Activated CD4-positive, alpha-beta T cell treated with anti-CD3 and anti-CD28 coated beads for 36 hours (primary cell): ENCODE results near the gene CYP2W1. TPM values are rescaled to one million over a fixed set of nuclear protein-coding genes. Genes with fewer than 3 reads are reported as not detected.
A peak's percentile ranks its signal among the peaks of the same experiment; 100 is the strongest.

Experiments
- ATAC-seq: fragments of 200-7000 bp; cut with Tn5 transposase; one replicate; pipeline ENCODE4 v1.10.0; 2021; ENCODE audit warnings: mild to moderate bottlenecking, moderate library complexity
- CTCF ChIA-PET: fragments of 350-600 bp; sonication (Branson Sonifier 250); formaldehyde crosslinking; loops from one replicate; lab custom pipeline; 2021; ENCODE audit warnings: antibody characterized with exemption; lab: Charles Lee
- POLR2A ChIA-PET: fragments of 350-600 bp; sonication (Branson Sonifier 250); formaldehyde crosslinking; loops from one replicate; lab custom pipeline; 2021; ENCODE audit warnings: antibody characterized with exemption, inconsistent platforms; lab: Charles Lee
- DNase-seq: peaks from one replicate; pipeline ENCODE4 v3.0.0-alpha.2; 2020
- H3K27ac Mint-ChIP-seq: one replicate; pipeline ENCODE4 v1.8.0; 2021; ENCODE audit warnings: mixed read lengths
- H3K27me3 Mint-ChIP-seq: one replicate; pipeline ENCODE4 v1.8.0; 2021; ENCODE audit warnings: mixed read lengths
- H3K36me3 Mint-ChIP-seq: one replicate; pipeline ENCODE4 v1.8.0; 2021; ENCODE audit warnings: low read depth, mixed read lengths
- H3K4me1 Mint-ChIP-seq: one replicate; pipeline ENCODE4 v1.8.0; 2021; ENCODE audit warnings: mixed read lengths
- H3K4me3 Mint-ChIP-seq: one replicate; pipeline ENCODE4 v1.8.0; 2021; ENCODE audit warnings: mild to moderate bottlenecking, moderate library complexity, mixed read lengths
- H3K9me3 Mint-ChIP-seq: one replicate; pipeline ENCODE4 v1.8.0; 2021; ENCODE audit warnings: low read depth, mixed read lengths
- intact Hi-C, 2 experiments: fragments of 100-400 bp; cut with DNase I in 1 of 2; cut with micrococcal nuclease in 1 of 2; formaldehyde crosslinking; loops; one replicate each; pipeline versions ENCODE4 v1.14.2 to v1.15.1; 2022 to 2024; cut with DNase I, micrococcal nuclease
- total RNA-seq, 2 experiments: library from RNA; stranded (reverse); gene quantifications; one replicate each; pipeline ENCODE4 v1.2.3, GENCODE V29; 2021

The CYP2W1 gene
- total RNA-seq, 2 experiments from 2014 or later = not detected

- H3K27me3 Mint-ChIP-seq = no peaks in the 10 kb centered on the region
- CTCF ChIA-PET = interaction anchor here (0.6 to 2.0 kb wide), 4 partner anchors 32 to 187 kb away, joined by 3 to 7 read pairs (median 5); no protein-coding TSS in a partner anchor
- no peak overlapping the region for H3K4me3 Mint-ChIP-seq
- intact Hi-C loops = loop anchor here in 1 of 2 experiments (5.0 kb wide), 2 partner anchors 148 to 1507 kb away; partner anchors contain the start of gene GET4
- peaks cover 18% of the 10 kb centered on the region for H3K36me3 Mint-ChIP-seq
- peaks cover 17% of the 10 kb centered on the region for H3K4me1 Mint-ChIP-seq
- peaks cover 2% of the 10 kb centered on the region for H3K9me3 Mint-ChIP-seq
- DNase-seq = no peak
- ATAC-seq = no peak
- no peak overlapping the region for H3K27ac Mint-ChIP-seq
- POLR2A ChIA-PET = no interaction called here
Observed at GRCh38 chr7:1024876-1025742, 42.1 kb downstream of the CYP2W1 start.

- peak overlapping the region; percentile 7 for H3K27ac Mint-ChIP-seq
- ChIA-PET POLR2A (no interaction called here), CTCF (interaction anchor here (0.7 to 2.0 kb wide), 3 partner anchors 33 to 187 kb away, joined by 3 to 7 read pairs (median 7); no protein-coding TSS in a partner anchor)
- peaks cover 22% of the 10 kb centered on the region for H3K4me1 Mint-ChIP-seq
- no peak overlapping the region for H3K4me3 Mint-ChIP-seq
- no peaks in the 10 kb centered on the region for H3K27me3 Mint-ChIP-seq
- ATAC-seq = no peak
- intact Hi-C loops = loop anchor here in 1 of 2 experiments (5.0 kb wide), 2 partner anchors 149 to 1506 kb away; partner anchors contain the start of gene GET4
- H3K9me3 Mint-ChIP-seq = peaks cover 2% of the 10 kb centered on the region
- H3K36me3 Mint-ChIP-seq = peaks cover 18% of the 10 kb centered on the region
- no peak for DNase-seq
Observed at GRCh38 chr7:1025743-1026581, 43.0 kb downstream of the CYP2W1 start.

- H3K4me1 Mint-ChIP-seq = peaks cover 23% of the 10 kb centered on the region
- intact Hi-C loops = loop anchor here in 1 of 2 experiments (5.0 kb wide), 2 partner anchors 149 to 1506 kb away; partner anchors contain the start of gene GET4
- POLR2A ChIA-PET = no interaction called here
Observed at GRCh38 chr7:1026721-1027161, 43.8 kb downstream of the CYP2W1 start.

GRCh38 chr7:1027242-1028043 is 44.5 kb downstream of the CYP2W1 start:
- peak overlapping the region; percentile 70 for H3K4me3 Mint-ChIP-seq
- no peaks in the 10 kb centered on the region for H3K27me3 Mint-ChIP-seq
- peaks cover 23% of the 10 kb centered on the region for H3K4me1 Mint-ChIP-seq
- ATAC-seq = no peak
- ChIA-PET CTCF (interaction anchor here (1.0 kb wide), 1 partner anchor 38 kb away, joined by 3 read pairs; no protein-coding TSS in a partner anchor), POLR2A (no interaction called here)
- H3K27ac Mint-ChIP-seq = peak overlapping the region; percentile 31
- intact Hi-C loops = loop anchor here in 1 of 2 experiments (1.0 to 5.0 kb wide), 5 partner anchors 34 to 1505 kb away; partner anchors contain the start of genes COX19 and GET4
- peak; percentile 23 for DNase-seq
- H3K9me3 Mint-ChIP-seq = no peaks in the 10 kb centered on the region
- peaks cover 9% of the 10 kb centered on the region for H3K36me3 Mint-ChIP-seq

More at GRCh38 chr7:1026721-1027161, 43.8 kb downstream of the CYP2W1 start:
- H3K9me3 Mint-ChIP-seq = no peaks in the 10 kb centered on the region
- H3K27me3 Mint-ChIP-seq = no peaks in the 10 kb centered on the region
- peak overlapping the region; percentile 70 for H3K4me3 Mint-ChIP-seq
- H3K27ac Mint-ChIP-seq = no peak overlapping the region
- peaks cover 12% of the 10 kb centered on the region for H3K36me3 Mint-ChIP-seq
- no peak for DNase-seq
- no peak for ATAC-seq
- CTCF ChIA-PET = interaction anchor here (1.0 to 1.9 kb wide), 2 partner anchors 34 to 39 kb away, joined by 3 to 7 read pairs; no protein-coding TSS in a partner anchor

GRCh38 chr7:1028044-1028770 is 45.2 kb downstream of the CYP2W1 start:
- H3K36me3 Mint-ChIP-seq = peaks cover 7% of the 10 kb centered on the region
- no peaks in the 10 kb centered on the region for H3K27me3 Mint-ChIP-seq
- CTCF ChIA-PET = interaction anchor here (1.0 kb wide), 1 partner anchor 38 kb away, joined by 3 read pairs; no protein-coding TSS in a partner anchor
- intact Hi-C loops = loop anchor here in 1 of 2 experiments (1.0 to 5.0 kb wide), 5 partner anchors 35 to 1504 kb away; partner anchors contain the start of genes COX19 and GET4
- H3K9me3 Mint-ChIP-seq = no peaks in the 10 kb centered on the region
- POLR2A ChIA-PET = no interaction called here
- peak overlapping the region; percentile 75 for H3K27ac Mint-ChIP-seq
- DNase-seq = peak; percentile 95
- ATAC-seq = peak; percentile 87
- peak overlapping the region; percentile 69 for H3K4me3 Mint-ChIP-seq
- peaks cover 28% of the 10 kb centered on the region for H3K4me1 Mint-ChIP-seq

- Mint-ChIP-seq H3K27me3 (no peaks in the 10 kb centered on the region), H3K36me3 (peaks cover 7% of the 10 kb centered on the region), H3K9me3 (no peaks in the 10 kb centered on the region), H3K4me1 (peaks cover 36% of the 10 kb centered on the region), H3K27ac (peak overlapping the region; percentile 75), H3K4me3 (peak overlapping the region; percentile 69)
- peak; percentile 89 for ATAC-seq
- intact Hi-C loops = loop anchor here in 1 of 2 experiments (1.0 to 5.0 kb wide), 5 partner anchors 36 to 1503 kb away; partner anchors contain the start of genes COX19 and GET4
- POLR2A ChIA-PET = no interaction called here
- CTCF ChIA-PET = no interaction called here
- DNase-seq = peak; percentile 84
Observed at GRCh38 chr7:1028775-1029636, 46.0 kb downstream of the CYP2W1 start.

GRCh38 chr7:1029637-1030443 is 46.9 kb downstream of the CYP2W1 start:
- Mint-ChIP-seq H3K27ac (peak overlapping the region; percentile 38), H3K36me3 (peaks cover 7% of the 10 kb centered on the region), H3K9me3 (no peaks in the 10 kb centered on the region), H3K4me3 (no peak overlapping the region), H3K27me3 (no peaks in the 10 kb centered on the region), H3K4me1 (peaks cover 41% of the 10 kb centered on the region)
- CTCF ChIA-PET = no interaction called here
- DNase-seq (no peak), ATAC-seq (no peak)
- intact Hi-C loops = loop anchor here in 1 of 2 experiments (5.0 kb wide), 2 partner anchors 153 to 1502 kb away; partner anchors contain the start of gene GET4
- POLR2A ChIA-PET = no interaction called here

- Mint-ChIP-seq H3K4me3 (no peak overlapping the region), H3K27ac (no peak overlapping the region), H3K9me3 (no peaks in the 10 kb centered on the region), H3K4me1 (peaks cover 42% of the 10 kb centered on the region), H3K27me3 (no peaks in the 10 kb centered on the region), H3K36me3 (peaks cover 7% of the 10 kb centered on the region)
- POLR2A ChIA-PET = no interaction called here
- no peak for DNase-seq
- CTCF ChIA-PET = interaction anchor here (0.6 kb wide), 1 partner anchor 145 kb away, joined by 3 read pairs; no protein-coding TSS in a partner anchor
- intact Hi-C loops = no loop called here
- no peak for ATAC-seq
Observed at GRCh38 chr7:1030444-1031070, 47.6 kb downstream of the CYP2W1 start.
